ENCODE results near the gene ANO7.

Gene ANO7

DNA sequence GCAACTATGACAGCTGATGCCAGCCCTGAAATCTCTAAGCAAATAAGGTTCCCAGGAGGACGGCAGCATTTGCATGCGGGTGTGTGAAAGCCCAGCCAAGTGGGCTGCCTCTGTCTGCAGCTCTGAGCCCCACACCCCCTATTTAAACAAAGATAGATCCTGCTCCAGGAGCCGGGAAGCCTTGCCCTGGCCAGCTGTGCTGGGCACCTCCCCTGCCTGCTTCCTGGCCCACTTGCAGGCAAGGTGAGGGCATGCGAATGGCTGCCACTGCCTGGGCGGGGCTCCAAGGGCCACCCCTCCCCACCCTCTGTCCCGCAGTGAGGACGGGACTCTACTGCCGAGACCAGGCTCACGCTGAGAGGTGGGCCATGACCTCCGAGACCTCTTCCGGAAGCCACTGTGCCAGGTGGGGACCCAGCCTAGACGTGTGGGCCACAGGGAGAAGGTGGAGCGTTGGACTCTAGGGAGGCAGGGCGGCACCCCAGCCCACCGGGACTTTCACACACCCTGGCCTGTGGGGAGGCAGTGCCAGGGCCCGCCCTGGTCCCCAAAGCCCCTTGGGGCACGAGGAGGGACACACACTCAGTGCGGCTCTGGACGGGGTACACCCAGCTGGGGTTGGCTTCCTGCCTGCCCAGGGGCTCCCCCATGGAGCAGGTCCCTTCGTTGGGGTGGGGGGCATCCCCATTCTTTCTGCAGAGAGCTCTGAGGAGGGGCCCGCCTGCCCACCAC is at the start of gene ANO7:
Gene ANO7, plus strand, starts transcription at position 317 of the 732 bp plus-strand sequence. CDS start 1,387 bp downstream, outside the sequence.
- DNase-seq, result no peak

DNA sequence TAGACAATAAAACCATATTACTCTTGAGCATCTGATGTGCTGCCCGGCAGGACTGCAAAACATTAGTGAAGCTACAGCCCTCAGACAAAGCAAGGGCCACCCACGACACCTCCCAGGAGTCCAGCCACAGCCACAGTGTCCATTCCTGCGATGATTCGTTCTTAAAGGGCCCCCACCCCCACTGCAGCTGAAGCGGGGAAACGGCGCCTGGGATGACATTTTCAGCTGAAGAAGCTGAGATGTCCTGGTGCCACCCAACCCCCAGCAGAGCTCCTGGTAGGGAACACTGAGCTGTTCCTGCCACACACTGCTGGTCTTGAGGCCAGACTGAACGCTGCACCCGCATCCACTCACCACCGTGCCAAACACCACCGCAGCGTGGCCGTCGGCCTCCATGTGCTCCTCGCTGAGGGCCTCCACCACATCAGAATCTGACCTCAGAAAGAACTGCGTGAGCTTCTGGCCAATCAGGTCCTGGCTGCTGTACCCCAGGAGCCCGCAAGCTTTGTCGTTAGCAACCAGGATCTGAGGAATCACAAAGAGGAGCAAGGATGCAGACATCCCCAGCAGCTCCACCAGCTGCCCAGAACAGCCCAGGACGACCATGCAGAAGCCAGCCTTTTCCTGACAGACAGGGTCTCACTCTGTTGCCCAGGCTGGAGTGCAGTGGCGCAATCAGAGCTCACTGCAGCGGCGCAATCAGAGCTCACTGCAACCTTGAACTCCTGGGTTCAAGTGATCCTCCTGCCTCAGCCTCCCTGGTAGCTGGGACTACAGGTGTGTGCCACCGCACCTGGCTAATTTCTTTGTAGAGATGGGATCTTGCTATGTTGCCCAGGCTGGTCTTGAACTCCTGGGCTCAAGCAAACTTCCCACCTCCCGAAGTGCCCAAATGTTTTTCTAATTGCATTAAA is 48.7 kb upstream of the ANO7 start:
- DNase-seq, result no peak

- DNase-seq, result no peak
These were observed 48.0 kb upstream of the ANO7 start for GRCh38 chr2:241140445-241140840.

- DNase-seq, result no peak
These were observed 47.2 kb upstream of the ANO7 start for GRCh38 chr2:241141214-241141770.

DNA sequence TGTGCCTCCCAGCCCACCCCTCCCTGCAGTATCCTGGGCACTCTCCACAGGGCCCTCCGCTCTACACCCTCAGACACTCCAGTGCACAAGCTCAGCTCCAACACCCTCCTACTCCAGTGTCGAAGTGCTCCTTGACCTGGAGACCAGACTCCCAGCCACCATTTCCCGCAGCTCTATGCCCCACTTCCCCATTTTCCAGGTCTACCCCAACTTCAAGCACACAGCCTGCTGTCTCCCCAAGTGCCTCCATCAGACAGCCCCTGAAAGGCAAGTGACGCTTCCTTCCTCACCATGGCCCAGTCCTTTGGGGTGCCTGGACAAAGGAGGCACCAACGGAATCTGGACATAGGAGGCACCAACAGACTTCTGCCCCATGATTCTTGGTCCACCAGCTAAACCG is 46.4 kb upstream of the ANO7 start:
- DNase-seq, result no peak

DNA sequence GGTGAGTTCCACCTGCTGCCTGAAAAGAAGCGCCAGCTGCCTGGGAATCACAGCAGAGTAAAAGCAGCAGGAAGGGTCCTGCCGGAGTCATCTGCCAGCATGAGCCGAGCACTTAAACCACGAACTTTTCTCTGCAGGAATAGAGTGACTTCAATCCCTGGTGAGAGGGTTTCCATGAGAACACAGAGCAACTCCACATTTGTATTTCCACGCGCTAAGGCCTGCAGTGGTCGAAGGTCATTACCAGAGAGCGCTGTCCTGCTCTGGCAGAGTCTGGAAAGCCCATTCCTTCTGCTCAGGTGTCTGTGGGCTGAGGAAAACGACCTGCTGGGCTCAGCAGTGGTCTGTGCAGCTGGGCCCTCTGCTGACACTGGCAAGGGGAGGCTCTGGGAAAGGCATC is 45.9 kb upstream of the ANO7 start:
- DNase-seq, result no peak

DNA sequence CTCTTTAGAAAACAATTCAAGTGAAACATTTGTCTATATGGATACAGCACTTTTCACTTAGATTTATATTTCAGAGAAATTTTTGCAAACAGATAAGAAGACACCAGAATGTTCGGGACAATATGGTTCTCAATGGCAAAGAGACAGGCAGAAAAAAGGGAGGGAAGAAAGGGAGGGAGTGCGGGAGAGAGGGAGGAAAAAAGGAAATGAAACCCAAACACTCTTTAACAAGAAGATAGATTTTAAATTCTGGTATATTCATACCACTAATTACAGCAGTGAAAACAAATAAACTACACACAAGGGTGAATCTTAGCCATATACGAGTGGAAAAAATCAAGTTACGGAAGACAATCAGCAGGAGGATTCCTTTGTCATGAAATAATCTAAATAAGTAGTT is 42.2 kb upstream of the ANO7 start:
- DNase-seq, result no peak

- no peak for DNase-seq
These were observed 41.1 kb upstream of the ANO7 start for GRCh38 chr2:241147336-241147735.

- no peak for DNase-seq
These were observed 40.2 kb upstream of the ANO7 start for GRCh38 chr2:241148239-241148638.

GRCh38 chr2:241148891-241149674 is 39.4 kb upstream of the ANO7 start, which contains the start of gene PASK:
Gene PASK, minus strand, starts transcription at chr2:241149472. Its CDS starts 6,440 bp downstream, at chr2:241143032.
- peak; percentile 73 for DNase-seq

- DNase-seq, result no peak
These were observed 38.9 kb upstream of the ANO7 start for GRCh38 chr2:241149675-241149924.

DNA sequence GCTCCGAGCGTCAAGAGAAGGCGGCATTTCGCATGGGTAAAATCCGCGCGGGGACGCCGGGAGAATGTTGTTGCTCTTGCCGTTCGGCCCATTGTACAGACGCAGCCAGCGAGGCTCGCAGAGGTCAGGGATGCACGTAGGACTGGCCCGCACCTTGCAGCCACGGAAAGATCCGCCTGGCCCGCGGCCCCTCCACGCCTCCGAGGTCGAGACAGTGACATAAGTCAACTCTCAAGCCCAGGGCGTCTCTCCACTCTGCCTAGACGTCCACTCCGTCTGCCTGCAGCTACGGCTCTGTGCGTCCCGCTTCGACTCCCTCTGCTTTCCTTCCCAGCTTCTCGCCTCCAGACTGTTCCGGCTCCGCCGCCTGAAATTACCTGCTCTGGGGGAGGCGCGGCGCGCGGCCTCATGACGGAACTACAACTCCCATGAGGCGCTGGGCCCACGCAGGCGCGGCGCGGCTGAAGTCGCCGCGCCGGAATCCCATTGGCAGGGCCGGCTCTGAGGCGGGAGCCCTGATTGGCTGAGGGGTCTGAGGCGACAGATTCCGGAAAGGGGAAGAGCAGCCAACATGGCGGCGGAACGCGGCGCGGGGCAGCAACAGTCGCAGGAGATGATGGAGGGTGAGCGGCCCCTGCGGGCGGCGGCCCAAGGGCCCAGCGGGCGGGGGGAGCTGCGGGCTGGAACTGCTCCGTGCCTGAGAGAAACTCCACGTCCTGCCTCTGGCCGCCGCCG is 38.4 kb upstream of the ANO7 start, which contains the start of gene PPP1R7:
Gene PPP1R7, plus strand, starts transcription at position 543 of the 735 bp plus-strand sequence. Its CDS starts 29 bp downstream, at position 572.
- peak; percentile 89 for DNase-seq

GRCh38 chr2:241150660-241151530 is 37.6 kb upstream of the ANO7 start:
- DNase-seq, result no peak

- no peak for DNase-seq
These were observed 36.4 kb upstream of the ANO7 start for GRCh38 chr2:241151934-241152660.

- DNase-seq, result no peak
These were observed 34.9 kb upstream of the ANO7 start for GRCh38 chr2:241153616-241154015.

DNA sequence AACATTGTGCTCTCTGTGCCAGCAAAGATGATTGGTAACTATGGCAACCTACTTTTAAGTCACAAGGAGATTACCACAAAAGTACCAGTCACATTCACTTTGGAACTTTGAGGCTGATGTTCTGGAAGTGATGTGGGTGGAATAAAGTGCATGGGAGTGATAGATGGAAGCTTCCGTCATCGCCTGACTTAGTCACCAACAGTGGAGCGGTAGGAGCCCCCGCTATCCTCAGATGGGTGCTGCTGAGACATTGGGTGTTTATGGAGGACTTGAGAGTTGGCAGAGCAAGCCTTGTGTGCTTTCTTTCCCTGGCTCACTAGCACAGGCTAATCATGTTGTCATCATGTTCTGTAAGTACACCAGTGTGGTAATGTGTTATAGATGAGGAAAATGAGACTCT is 33.6 kb upstream of the ANO7 start:
- no peak for DNase-seq

DNA sequence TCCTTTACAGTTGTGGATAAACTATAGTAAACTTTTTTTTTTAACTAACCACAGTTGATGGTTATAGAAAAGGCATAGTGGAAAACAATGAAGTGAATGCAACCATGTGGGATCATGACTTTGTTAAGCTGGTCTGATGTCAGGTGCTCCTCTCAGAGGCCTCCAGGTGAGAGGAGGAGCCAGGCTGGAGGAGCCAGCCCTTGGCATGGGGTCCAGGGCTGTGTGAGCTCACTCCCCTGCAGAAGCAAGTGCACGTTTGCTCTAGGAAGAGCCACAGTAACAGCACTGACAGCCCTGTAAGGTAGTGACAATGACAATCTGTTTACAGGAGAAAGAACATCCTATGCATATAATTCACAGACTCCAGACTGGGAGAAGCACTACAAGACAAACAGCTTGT is 32.5 kb upstream of the ANO7 start:
- DNase-seq, result no peak

GRCh38 chr2:241156971-241157441 is 31.5 kb upstream of the ANO7 start:
- no peak for DNase-seq

DNA sequence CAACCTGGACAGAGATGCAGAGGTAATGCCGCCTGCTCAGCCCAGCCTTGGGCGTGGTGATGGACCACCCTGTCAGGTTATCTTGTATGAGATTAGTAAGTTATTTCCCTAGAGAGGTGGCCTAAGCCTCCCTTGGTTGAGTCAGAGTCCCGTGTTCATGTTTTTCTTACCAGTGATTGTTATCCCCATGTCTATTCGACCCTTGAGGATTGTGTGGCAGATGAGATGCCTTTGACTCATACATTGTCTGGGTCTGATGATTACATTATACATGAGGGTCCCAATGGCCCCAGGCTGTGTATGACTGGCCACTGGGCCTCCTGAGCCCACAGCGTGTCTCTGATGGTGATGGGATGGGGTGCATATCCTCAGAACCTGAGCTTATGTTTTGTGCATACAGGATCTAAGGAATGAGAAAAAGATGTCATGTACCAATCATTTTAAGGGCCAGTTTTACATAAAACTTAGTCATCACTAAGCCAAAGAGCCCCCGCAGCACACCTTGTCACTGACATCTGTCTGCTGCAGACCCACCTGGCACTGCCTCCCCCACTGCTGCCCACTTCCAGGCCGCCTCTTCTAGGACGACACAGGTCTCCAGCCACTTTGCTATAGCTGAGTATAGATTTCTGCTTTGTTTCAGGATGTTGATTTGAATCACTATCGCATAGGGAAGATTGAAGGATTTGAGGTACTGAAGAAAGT is 30.5 kb upstream of the ANO7 start:
- no peak for DNase-seq

DNA sequence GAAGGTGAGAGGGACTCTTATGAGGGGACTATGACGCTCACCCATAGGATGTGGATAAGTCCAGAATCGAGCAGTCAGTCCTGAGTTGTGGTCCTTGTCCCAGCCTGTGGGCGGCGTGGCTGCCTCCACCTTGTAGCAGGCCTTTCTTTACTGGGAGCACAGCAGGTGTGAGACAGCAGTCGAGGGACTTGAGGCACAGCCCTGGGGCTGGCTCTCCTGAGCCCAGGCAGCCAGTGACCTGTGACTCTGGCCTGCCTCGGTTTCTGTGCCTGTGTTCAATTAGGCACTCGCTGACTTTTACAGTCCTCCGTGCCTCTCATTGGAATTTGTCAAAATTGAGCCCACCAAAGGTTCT is 30.0 kb upstream of the ANO7 start:
- DNase-seq, result no peak

Measured in NCI-H1436 treated with DMSO at 0.1 percent for 48 hours (cell line).